GM21423 (cell line): ENCODE data around the gene PKIB.
"Not testable (repeated sequence)": the region's sequence is repeated elsewhere in the genome, so short reads cannot be mapped to it uniquely, and the experiment has no call there.

Experiments
- ATAC-seq: cut with Tn5 transposase; IDR thresholded peaks from one replicate; pipeline ENCODE4 v1.9.1; 2021; ENCODE audit warnings: mild to moderate bottlenecking, moderate library complexity; ENCODE audit not compliant: unreplicated experiment

Gene PKIB, protein sequence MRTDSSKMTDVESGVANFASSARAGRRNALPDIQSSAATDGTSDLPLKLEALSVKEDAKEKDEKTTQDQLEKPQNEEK

DNA sequence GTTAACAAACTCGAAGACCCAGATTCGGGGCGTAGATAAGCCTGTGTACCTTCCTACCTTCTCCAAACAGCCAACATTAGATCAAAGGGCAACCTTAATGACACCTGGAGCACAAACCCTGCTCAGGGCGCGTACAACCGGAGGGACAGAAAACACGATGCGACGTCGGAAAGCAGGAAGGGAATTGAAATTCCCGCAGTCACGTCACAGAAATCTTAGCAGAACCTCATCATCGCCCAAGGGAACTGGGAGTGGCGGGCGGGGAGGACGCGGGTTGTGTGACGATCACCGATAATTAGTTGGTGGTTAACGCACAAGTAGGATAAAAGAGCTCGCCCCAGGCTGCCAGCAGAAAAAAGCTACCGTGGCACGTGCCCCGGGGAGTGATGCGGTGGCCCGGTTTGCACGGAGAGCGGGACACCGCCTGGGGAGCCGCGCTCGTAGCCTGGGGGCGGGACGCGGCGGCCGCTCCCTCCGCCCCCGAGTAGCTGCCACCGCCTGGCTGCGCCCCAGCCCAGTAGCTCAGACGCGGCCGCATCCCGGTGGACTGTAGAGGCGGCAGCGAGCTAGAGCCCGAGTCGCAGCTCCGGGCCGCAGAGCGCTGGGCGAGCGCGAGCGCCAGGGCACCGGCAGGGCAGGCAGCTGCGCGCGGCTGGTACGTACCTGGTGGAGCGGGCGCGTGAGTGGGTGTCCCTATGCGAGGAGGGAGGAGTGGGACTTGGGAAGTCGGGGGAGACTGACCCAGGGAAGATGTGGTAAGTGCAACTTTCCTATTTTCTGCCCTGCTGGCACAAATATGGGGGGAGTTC lies at the start of gene PKIB:
TSS of gene PKIB (plus strand) at position 525 of the 809 bp plus-strand sequence. CDS start 107,390 bp downstream, outside the sequence.
- peak; percentile 94 for ATAC-seq

DNA sequence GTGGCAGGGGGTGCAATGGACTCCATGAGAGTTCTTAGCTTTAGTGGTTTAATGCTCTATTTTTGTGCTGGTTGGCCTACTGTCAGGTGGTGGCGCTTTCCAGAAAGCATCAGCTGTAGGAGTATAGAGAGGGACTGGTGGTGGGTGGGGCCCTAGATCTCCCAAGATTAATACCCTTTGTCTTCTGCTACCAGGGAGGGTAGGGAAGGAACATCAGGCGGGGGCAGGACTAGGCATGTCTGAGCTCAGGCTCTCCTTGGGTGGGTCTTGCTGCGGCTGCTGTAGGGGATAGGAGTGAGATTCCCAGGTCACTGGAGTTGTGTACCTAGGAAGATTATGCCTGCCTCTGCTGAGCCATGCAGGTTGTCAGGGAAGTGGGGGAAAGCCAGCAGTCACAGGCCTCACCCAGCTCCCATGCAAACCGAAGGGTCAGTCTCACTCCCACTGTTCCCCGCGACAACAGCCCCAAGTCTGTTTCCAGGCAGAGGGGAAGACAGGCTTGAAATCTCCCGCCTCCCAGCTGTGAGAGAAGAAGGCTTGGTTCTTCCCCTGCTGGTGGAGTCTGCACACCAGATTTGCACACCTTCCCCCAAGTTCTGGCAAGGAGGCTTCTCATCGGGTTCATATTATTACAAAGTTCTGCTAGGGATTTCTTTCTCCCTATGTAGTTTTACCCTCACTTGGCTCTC lies 46.7 kb upstream of the PKIB start:
- ATAC-seq, result no peak

DNA sequence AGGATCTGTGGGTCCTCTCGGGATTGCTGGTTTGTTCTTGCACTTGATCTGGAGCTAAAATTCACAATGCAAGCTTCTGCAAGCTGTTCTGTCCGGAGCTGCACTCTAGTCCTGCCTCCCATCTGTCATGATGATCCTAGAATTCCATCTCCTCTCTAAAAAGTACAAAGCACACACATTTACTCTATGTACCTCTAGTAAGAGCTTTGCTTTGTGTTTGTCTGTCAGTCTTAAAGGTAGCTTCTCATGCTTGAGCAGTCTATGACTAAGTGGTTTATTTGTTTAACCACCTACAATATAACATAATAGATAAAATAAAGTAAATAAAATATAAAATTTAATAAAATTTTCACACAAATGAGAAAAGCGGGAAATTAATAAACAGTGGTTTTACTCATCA lies 46.0 kb upstream of the PKIB start:
- ATAC-seq, result no peak

DNA sequence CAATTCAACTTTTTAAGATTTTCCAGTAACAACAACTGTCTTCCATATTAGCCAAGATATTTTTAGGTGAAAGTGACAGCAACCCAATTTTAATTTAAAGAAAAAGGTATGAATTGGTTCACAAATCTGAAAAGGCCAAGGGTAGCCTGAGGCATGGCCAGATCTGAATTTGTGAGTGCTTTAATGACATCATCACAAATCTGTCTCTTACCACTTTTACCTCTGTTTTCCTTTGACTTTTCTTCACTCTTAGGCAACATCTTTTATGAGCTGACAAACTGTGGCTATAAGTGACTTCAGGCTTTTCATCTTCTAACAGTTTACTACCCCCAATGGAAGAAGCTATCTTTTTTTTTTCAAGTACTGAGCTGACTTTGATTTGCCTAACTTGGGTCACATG lies 44.5 kb upstream of the PKIB start:
- ATAC-seq, result no peak

DNA sequence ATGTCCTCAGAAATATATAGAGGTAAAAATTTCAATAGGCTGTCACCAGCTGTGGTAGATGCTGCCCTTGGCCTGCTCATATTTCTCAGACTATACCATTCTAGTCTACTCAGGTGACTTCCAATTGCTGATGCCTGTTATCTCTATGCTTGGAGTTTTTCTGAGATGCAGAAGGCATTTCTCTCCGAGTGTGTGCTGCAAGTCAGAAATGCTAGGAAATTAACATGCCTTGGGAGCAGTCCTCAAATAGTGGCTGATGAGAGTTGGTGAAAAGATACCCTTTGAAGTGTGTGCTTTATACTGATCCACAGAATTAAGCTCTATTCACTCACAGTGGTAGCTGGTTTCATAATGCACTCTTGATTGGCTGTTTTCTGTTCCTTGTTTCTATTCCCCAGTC lies 43.2 kb upstream of the PKIB start:
- ATAC-seq, result no peak

DNA sequence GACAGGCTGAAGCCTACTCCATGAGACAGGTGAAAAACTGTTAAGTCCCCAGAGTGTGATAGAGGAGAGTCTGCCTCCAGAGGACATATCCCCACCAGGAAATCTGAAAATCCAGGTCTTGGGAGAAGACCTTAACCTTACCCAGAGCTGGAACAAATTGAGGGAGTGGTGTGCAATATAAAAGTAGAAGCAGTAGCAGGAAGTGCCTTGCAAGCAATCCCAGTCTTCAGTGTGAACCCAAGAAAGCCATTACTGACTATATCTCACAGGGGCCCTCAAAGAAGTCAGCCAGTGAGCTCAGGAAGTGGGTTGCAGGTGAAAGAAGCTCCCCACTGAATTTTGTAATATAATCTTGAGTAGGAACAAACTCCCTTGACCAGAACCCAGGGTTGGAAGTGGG lies 41.9 kb upstream of the PKIB start:
- ATAC-seq, result no peak

DNA sequence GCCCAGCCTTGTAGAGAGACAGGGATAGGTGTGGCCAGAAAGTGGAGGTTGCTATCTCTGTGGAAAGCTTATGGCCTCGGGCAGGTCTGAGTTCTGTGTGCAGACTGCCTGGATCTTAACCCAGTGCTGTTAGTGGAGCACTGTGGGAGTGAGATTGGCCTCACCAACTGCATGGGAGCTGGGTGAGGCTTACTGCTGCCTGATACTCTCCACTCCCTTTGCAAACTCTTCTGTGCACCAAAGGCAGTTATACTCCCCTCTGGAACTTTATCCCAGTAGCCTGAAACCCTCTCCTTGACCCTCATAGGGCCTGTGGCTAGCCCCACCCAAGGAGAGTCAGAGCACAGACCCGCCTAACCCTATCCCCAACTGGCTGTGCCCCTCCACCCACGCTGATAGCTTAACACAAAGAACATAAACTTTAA lies 41.4 kb upstream of the PKIB start:
- ATAC-seq, result no peak

DNA sequence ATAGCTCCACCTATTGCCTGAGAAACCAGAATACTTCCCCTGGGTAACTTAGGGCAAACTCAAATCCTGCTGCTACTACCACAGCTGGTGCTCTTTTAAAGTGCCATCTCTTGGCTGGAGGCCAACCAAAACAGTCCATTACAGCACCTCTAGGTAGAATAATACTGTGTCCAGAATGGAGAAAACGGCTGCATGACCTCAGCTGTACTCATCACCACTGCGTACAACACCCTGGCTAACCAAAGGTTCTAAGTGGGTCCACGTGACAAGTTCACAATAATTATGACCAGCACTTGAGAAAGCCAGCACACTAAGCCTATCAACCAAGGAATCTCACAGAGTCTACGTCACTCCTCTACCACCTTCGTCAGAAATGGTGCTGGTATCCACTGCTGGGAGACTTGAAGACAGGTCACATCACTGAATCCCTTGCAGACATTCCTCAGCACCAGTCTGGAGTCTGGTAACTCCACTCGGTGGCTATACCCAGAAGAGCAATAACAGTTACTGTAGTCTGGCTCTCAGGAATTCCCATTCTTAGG lies 40.9 kb upstream of the PKIB start:
- no peak for ATAC-seq

DNA sequence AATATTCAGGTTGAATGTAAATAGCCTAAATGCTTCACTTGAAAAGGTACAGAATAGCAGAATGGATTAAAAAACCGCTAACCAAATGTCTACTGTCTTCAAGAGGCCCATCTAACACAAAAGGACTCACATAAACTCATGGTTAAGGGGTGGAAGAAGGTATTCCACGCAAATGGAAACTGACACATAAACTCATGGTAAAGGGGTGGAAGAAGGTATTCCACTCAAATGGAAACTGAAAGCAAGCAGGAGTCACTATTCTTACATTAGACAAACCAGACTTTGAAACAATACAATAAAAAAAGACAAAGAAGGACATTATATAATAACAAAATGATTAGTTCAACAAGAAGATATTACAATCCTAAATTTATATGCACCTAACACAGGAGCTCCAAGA lies 38.3 kb upstream of the PKIB start:
- no peak for ATAC-seq

DNA sequence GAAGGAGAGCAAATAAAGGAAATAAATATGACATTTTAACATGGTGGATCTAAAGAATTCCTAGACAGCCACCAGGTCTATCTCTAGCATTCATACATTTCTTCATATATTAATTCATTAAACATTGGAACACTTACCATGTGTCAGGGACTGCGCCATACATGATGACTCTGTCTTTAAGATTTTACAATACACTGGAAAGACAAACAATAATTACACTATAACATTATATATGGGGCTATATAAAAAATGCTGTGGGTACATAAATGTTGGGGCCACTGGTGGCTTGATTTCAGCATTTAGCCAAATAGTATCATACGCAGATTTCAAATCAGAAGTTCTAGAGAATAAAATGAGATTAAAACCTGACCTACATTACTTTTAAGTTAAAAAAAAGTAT lies 33.3 kb upstream of the PKIB start:
- ATAC-seq, result no peak

DNA sequence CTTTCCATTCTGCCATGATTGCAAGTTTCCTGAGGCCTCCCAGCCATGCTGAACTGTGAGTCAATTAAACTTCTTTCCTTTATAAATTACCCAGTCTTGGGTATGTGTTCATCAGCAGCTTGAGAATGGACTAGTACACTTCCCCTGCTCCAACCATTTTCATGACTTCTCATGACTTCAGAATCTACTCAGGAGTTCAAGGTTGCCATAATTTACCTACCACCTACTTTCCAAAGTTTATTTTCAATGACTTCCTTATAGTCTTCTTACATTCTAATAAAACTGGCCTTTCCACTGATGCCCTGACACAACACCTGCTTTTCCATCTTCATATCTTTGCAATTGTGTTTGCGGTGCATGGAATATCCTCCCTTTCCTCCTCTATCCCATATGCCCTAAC lies 31.2 kb upstream of the PKIB start:
- ATAC-seq, result no peak

DNA sequence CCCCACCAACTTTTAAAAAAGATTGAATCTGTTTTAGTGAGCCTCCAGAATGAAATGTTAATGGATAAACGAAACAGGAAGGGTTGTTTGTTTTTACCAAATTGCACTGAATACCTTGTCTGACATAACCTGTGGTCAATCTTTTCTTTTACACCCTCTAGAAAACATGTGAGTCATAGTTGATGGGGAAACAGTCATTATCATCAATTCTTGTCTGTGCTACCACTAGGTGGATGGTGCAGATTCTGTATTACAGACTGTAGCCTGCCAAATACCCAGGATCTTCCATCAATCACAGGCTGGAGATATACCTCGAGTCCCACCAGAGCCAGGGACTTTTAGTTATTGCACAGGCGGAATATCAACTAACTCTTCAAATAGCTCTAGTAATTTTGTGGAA lies 29.5 kb upstream of the PKIB start:
- no peak for ATAC-seq

DNA sequence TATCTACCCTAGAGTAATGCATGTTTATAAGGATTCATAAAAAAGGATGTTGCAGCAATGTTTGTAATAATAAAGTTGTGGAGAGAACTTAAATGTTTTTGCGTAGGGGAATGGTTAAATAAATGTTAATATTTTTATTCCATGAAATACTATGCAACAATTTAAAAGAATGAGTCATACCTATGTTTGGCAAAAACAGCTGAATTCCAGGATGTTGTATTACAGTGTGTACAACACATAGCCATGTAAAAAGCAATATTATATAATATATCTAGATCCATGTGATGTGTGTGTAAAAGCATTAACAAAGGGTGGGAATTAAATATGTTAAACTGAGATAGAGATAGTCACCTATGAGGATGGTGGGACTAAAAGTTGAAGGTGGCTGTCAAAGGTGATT lies 21.1 kb upstream of the PKIB start:
- no peak for ATAC-seq

DNA sequence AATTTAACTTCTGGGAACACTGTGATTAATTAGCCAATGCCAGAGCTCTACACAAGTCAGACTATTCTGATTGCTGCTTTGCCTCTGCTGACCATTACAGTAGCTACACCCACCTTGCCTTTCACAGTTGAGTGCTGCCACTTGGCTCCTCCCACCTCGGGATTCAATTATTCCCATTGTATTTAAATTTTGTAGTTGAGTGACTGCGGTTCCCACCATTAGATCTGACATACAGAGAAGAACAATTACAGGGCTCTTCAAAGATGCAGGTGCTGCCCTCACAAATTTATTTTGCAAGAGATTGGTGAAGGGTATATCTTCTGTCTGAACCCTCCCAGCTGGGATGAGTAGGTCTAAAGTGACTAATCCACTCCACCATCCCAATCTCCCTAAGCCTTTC lies 11.9 kb upstream of the PKIB start:
- not testable (repeated sequence) for ATAC-seq

DNA sequence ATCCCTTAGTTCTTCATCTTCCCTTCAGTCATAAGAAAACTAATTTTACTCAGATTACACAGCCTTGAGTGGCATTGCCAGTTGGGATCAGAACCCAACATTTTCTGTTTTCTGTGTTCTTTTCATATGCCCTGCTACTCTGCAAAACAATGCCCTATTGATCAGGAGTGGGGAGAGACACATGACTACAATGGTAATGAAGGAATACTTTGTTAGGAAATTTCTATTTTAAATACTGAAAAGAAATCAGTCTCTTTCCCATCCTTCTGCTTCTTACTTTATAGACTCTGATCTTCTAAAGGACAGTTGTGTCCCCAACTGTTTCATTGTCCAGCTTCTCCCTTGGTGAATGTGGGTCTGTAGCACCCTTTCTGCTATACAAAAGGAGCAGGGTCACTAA lies 5.5 kb upstream of the PKIB start:
- no peak for ATAC-seq

DNA sequence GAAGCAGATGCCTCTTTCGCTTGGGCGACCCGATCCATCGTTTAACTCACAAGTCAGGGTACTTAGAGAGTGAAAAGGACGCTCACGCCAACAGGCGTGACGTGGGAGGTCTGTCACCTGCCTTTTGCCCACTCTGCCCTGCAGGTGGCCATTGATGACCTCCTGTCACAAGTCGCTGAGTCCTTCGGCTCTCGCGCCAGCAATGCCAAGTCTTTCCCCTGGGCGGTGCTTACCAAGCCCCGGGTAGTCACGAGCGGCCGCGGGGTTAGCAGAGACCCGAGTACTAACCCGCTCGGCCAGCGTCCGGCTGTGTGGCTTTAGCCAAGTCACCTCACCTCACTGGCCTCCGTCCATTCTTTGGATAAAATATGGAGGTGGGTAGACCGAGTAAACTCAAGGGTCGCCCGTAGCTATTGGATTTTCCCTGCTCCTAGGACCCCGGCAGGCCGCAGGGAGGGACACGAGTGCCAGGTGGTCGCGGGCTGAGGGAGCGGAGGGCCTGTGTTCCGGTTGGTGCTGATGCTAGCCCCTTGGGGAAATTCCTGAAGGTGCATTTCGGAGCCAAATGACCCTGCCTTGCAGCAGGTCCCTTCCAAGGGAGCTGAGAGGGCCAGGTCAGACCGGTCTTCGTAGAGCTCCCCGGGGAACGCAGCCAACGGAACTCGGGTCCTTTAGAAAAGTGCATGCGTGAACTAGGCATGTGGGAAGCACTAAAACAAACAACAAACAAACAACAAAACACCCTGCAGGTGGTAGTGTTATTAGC lies 668 bp downstream of the PKIB start:
- ATAC-seq, result peak; percentile 22

DNA sequence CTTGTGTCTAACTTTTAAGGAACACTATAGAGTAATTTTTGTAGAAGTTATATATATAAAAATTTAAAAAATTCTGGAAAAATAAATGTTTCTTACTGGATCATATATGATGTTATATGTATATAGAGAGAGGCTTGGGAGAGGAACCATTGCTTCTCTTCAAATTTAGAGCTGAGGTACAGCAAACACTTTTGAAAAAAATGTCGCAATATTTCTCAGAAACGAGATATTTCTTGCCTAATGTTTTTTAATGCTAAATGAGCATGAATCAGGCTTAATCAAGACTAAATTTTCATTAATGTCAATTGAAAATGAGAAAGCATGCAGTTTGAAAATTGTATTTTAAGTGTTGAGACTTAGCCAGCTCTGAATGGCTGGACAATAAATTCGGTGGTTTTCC lies 2.6 kb downstream of the PKIB start:
- ATAC-seq, result no peak

DNA sequence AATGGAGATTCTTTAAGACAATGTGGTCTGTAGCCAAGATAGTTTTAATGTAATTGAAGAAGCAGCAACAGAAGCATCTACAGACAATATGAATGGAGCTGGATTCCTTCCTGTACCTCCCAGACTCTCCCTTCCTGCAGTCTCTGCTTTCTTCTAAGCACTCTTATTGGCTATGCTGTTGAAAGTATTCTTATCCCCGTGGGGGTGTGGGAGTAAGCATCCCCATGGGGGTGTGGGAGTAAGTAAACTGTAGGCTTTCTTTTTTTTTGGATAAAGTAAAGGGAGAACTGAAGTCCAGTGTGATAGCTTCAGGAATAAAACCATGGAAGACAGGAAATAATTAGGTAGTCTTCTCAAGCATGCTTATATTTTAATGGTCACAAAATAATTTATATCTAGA lies 4.1 kb downstream of the PKIB start:
- ATAC-seq, result no peak

DNA sequence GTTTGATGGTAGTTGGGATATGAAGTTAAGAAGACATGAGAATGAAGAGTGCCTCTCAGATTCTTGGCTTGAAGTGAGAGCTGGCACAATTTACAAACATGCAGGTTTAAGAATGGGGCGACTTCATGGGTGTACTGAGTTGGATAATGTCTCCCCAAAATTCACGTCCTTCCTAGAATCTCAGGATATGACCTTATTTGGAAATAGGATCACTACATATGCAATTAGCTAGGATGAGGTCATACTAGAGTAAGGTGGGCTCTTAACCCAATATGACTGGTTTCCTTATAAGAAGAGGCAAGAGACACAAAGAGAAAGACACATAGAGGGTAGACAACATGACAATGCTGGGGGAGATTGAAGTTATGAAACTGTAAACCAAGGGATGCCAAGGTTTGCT lies 5.2 kb downstream of the PKIB start:
- ATAC-seq, result no peak

DNA sequence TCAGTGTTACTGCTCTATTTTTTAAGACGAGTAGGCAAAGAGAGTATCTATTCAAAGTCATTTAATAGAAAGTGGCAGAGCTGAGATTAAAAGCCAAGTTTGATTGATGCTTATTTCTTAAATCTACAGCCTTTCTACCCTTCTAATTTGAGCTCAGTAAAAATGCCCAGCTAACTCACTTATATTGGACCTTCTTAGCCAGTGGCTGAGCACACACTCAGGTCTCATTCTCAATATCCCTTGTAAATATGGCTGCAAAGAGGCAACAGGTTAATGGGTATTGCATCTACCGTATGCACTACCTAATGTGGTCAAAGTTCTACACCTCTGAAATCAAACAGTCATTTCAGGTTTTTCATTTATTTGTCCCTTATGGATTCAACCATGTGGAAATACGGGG lies 6.7 kb downstream of the PKIB start:
- ATAC-seq, result no peak

DNA sequence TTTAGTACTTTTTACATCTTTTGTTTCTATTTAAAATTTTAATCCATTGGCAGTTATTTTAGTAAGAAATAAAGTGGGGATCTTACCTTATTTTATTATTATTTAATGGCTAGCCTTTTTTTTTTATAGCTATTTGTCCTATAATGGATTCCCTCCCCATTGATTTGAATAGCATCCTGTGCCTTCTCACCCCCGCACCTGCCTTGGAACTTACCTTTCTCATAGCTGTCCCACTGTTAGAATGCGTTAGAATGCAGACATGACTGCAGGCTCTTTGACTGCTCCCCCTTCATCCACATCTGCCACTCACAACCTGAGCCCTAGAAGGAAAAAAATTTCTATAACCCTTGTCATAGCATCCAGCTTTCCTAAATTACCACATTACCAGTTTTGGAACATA lies 9.1 kb downstream of the PKIB start:
- no peak for ATAC-seq
